Esophagus (tissue), 2 donors: ENCODE results near the gene HS6ST2. TPM values are rescaled to one million over a fixed set of nuclear protein-coding genes. Genes with fewer than 3 reads are reported as not detected.
"Not testable (repeated sequence)": the region's sequence is repeated elsewhere in the genome, so short reads cannot be mapped to it uniquely, and the experiment has no call there.

Experiments
- H3K27ac ChIP-seq, 2 donors: one replicate each; pipeline ENCODE4 v1.5.1; 2013; ENCODE audit warnings: low read depth in 2 of 2, mild to moderate bottlenecking in 2 of 2, inconsistent platforms in 1 of 2, low read length in 1 of 2, moderate library complexity in 1 of 2
- H3K27me3 ChIP-seq, 2 donors: one replicate each; pipeline ENCODE4 v1.6.1; 2013; ENCODE audit warnings: low read length in 2 of 2, control low read depth in 1 of 2, mild to moderate bottlenecking in 1 of 2; ENCODE audit not compliant: insufficient read depth in 2 of 2, control insufficient read depth in 1 of 2
- H3K36me3 ChIP-seq, 2 donors: one replicate each; pipeline ENCODE4 v1.6.1; 2013; ENCODE audit warnings: low read length in 1 of 2; ENCODE audit not compliant: control insufficient read depth in 2 of 2, insufficient read depth in 2 of 2
- H3K4me1 ChIP-seq, 2 donors: one replicate each; pipeline ENCODE4 v1.6.1; 2013; ENCODE audit warnings: low read length in 1 of 2; ENCODE audit not compliant: control insufficient read depth in 2 of 2, insufficient read depth in 2 of 2
- H3K4me3 ChIP-seq, 2 donors: one replicate each; pipeline ENCODE4 v1.5.1; 2013; ENCODE audit warnings: low read length in 2 of 2, mild to moderate bottlenecking in 2 of 2, low read depth in 1 of 2, moderate library complexity in 1 of 2
- H3K9me3 ChIP-seq, 2 donors: one replicate each; pipeline ENCODE4 v1.6.1; 2013; ENCODE audit warnings: mild to moderate bottlenecking in 2 of 2, low read depth in 1 of 2, low read length in 1 of 2, moderate library complexity in 1 of 2; ENCODE audit not compliant: control insufficient read depth in 2 of 2, insufficient read depth in 1 of 2
- WGBS, 2 donors: extraction: QIAGEN DNeasy Blood & Tissue Kit; methylation state at CpG; one replicate each; pipeline ENCODE4 v1.1.7; 2013; 5-methylcytosine and 5-hydroxymethylcytosine counted together
- polyA plus RNA-seq, 2 donors: library from polyadenylated mRNA; stranded (reverse); fragments of 200-250 nt; gene quantifications; one replicate each; pipeline ENCODE4 v1.2.3, GENCODE V29; 2013
- donor health status: healthy with polysubstance abuse.
- donor health status: Bipolar disorder and iron deficiency.

The HS6ST2 gene
- polyA plus RNA-seq, 2 donors: 0.81 to 2.8 TPM

- 33 to 66% methylated on average over 4 of the region's 4 CpGs for WGBS, 2 donors
Measured at GRCh38 chrX:132948648-132949260, 9.7 kb downstream of the HS6ST2 start.

GRCh38 chrX:132945055-132945599 is 13.3 kb downstream of the HS6ST2 start:
- H3K36me3 ChIP-seq, H3K27ac ChIP-seq, H3K4me3 ChIP-seq, H3K9me3 ChIP-seq, H3K27me3 ChIP-seq, H3K4me1 ChIP-seq: not testable (repeated sequence)
- 84 to 93% methylated on average over 3 of the region's 4 CpGs for WGBS, 2 donors

More at GRCh38 chrX:132948648-132949260, 9.7 kb downstream of the HS6ST2 start:
- Histone ChIP-seq H3K27me3 (no peaks in the 10 kb centered on the region), H3K9me3 (no peaks in the 10 kb centered on the region), H3K27ac (no peak overlapping the region), H3K4me3 (no peak overlapping the region), H3K36me3 (no peaks in the 10 kb centered on the region), H3K4me1 (no peaks in the 10 kb centered on the region)

DNA sequence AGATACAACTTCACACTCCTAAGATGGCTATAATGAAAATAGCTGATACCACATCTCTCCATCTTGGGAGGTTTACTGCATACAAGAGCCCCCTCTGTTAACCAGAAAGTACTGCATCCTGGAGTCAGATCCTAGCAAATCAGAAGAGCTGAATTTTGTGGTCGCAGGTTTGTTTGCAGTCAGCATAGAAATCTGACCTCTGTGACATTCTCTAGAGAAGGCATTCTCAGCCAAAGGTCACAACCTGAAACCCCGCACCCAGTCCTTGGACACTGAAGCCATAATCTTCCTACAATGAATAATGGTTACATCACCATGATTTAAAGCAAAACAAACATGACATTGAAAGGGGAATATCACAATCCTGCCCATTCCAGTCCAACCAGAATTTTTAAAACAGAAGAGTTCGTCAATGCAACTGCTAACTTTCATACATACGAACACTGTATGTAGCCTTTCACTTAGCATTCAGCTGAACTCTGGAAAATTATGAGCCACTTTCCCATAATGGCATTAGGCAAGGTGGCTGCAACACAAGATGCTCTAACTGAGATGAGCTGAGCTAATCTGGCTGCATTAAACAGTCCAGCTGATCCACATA is 17.6 kb downstream of the HS6ST2 start:
- no peaks in the 10 kb centered on the region for H3K36me3 ChIP-seq
- H3K27me3 ChIP-seq: no peaks in the 10 kb centered on the region
- H3K9me3 ChIP-seq: no peaks in the 10 kb centered on the region
- H3K4me3 ChIP-seq: peak overlapping the region in 1 of 2 donors; percentile 33
- 35% methylated on average over 4 of the region's 4 CpGs for WGBS, 2 donors
- peak overlapping the region; percentile 49 to 75 for H3K27ac ChIP-seq
- no peaks in the 10 kb centered on the region for H3K4me1 ChIP-seq

GRCh38 chrX:132933170-132933569 is 25.3 kb downstream of the HS6ST2 start:
- 87 to 96% methylated on average over 8 of the region's 8 CpGs for WGBS, 2 donors
- Histone ChIP-seq H3K27ac (no peak overlapping the region), H3K9me3 (no peaks in the 10 kb centered on the region), H3K36me3 (no peaks in the 10 kb centered on the region), H3K4me3 (no peak overlapping the region), H3K27me3 (no peaks in the 10 kb centered on the region), H3K4me1 (no peaks in the 10 kb centered on the region)

GRCh38 chrX:132924426-132924825 is 34.0 kb downstream of the HS6ST2 start:
- Histone ChIP-seq H3K4me1 (no peaks in the 10 kb centered on the region), H3K9me3 (no peaks in the 10 kb centered on the region), H3K27me3 (no peaks in the 10 kb centered on the region), H3K27ac (no peak overlapping the region), H3K4me3 (no peak overlapping the region), H3K36me3 (no peaks in the 10 kb centered on the region)
- WGBS, 2 donors: 87 to 95% methylated on average over 5 of the region's 5 CpGs

DNA sequence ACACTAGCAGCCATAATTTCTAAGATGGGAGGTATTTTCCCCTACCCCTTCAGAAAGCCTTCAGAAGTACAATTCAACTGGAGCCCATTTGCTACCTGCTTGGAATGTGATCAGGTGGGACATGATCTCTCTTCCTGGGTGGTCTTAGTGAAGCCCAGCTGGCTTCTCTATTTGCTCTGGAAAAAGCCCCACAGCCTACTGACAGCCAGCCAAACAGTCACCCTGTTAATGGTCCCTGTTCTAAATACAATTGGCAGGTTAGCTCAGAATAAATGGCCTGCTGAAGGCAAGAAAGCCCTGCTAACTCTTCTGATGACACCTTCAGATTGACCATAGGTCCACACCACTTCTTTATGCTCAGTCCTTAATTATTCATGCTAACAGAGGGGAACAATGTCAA is 39.9 kb downstream of the HS6ST2 start:
- H3K4me3 ChIP-seq: no peak overlapping the region

GRCh38 chrX:132916349-132916748 is 42.1 kb downstream of the HS6ST2 start:
- H3K36me3 ChIP-seq: no peaks in the 10 kb centered on the region
- H3K4me1 ChIP-seq: no peaks in the 10 kb centered on the region
- H3K9me3 ChIP-seq: no peaks in the 10 kb centered on the region
- H3K4me3 ChIP-seq: no peak overlapping the region
- peaks cover 0 to 4% of the 10 kb centered on the region in 2 donors for H3K27me3 ChIP-seq
- no peak overlapping the region for H3K27ac ChIP-seq
- WGBS, 2 donors: 76 to 83% methylated on average over 3 of the region's 3 CpGs

More for the DNA sequence above, 39.9 kb downstream of the HS6ST2 start:
- no peaks in the 10 kb centered on the region for H3K9me3 ChIP-seq
- no peak overlapping the region for H3K27ac ChIP-seq
- H3K4me1 ChIP-seq: no peaks in the 10 kb centered on the region
- H3K36me3 ChIP-seq: no peaks in the 10 kb centered on the region
- peaks cover 0 to 4% of the 10 kb centered on the region in 2 donors for H3K27me3 ChIP-seq

DNA sequence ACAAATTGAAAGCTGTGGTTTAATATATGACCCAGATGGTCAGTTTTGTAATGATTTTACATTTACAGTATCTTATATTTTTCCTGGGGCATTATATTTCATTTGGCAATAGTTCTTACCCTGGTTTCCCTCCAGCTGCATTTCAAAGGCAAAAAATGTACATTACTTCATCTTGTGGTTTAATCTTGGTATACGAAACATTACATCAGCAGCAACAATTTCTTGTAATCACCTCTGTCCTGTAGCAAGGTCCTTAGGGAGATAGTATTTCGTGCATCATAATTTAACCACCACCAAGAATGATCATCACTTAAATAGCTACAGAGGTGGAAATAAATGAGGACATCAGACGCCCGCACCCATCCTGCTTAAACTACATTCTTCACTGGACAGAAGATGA is 48.8 kb downstream of the HS6ST2 start:
- no peaks in the 10 kb centered on the region for H3K27me3 ChIP-seq
- no peaks in the 10 kb centered on the region for H3K36me3 ChIP-seq
- no peak overlapping the region for H3K4me3 ChIP-seq
- H3K4me1 ChIP-seq: no peaks in the 10 kb centered on the region
- H3K27ac ChIP-seq: no peak overlapping the region
- WGBS, 2 donors: 67 to 78% methylated on average over 4 of the region's 4 CpGs
- no peaks in the 10 kb centered on the region for H3K9me3 ChIP-seq

DNA sequence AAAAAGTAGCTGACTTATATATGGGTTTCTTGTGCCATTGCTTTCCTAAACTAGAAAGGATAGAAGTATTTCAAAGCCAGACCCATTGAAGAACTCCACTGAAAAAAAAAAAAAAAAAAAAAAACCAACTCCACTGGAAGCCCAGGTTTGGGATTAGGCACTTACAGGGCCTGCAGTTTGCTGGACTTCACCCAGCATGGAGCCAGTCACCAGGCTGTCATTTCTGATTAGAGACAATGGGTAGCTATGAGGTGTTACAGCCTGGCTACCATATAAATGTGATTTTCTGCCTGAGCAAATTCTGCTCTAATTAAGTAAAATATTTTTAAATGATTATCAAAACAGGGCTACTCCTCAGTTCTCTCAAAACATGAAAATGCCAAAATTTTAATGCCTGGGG is 49.5 kb downstream of the HS6ST2 start:
- H3K36me3 ChIP-seq: no peaks in the 10 kb centered on the region
- no peak overlapping the region for H3K27ac ChIP-seq
- no peaks in the 10 kb centered on the region for H3K9me3 ChIP-seq
- no peak overlapping the region for H3K4me3 ChIP-seq
- no peaks in the 10 kb centered on the region for H3K4me1 ChIP-seq
- no peaks in the 10 kb centered on the region for H3K27me3 ChIP-seq
